ENCODE results near the gene CHRNB1. TPM values are rescaled to one million over a fixed set of nuclear protein-coding genes. Genes with fewer than 3 reads are reported as not detected.

Gene CHRNB1, protein sequence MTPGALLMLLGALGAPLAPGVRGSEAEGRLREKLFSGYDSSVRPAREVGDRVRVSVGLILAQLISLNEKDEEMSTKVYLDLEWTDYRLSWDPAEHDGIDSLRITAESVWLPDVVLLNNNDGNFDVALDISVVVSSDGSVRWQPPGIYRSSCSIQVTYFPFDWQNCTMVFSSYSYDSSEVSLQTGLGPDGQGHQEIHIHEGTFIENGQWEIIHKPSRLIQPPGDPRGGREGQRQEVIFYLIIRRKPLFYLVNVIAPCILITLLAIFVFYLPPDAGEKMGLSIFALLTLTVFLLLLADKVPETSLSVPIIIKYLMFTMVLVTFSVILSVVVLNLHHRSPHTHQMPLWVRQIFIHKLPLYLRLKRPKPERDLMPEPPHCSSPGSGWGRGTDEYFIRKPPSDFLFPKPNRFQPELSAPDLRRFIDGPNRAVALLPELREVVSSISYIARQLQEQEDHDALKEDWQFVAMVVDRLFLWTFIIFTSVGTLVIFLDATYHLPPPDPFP
- total RNA-seq = 9.9 and 12.0 TPM in 2 replicates

DNA sequence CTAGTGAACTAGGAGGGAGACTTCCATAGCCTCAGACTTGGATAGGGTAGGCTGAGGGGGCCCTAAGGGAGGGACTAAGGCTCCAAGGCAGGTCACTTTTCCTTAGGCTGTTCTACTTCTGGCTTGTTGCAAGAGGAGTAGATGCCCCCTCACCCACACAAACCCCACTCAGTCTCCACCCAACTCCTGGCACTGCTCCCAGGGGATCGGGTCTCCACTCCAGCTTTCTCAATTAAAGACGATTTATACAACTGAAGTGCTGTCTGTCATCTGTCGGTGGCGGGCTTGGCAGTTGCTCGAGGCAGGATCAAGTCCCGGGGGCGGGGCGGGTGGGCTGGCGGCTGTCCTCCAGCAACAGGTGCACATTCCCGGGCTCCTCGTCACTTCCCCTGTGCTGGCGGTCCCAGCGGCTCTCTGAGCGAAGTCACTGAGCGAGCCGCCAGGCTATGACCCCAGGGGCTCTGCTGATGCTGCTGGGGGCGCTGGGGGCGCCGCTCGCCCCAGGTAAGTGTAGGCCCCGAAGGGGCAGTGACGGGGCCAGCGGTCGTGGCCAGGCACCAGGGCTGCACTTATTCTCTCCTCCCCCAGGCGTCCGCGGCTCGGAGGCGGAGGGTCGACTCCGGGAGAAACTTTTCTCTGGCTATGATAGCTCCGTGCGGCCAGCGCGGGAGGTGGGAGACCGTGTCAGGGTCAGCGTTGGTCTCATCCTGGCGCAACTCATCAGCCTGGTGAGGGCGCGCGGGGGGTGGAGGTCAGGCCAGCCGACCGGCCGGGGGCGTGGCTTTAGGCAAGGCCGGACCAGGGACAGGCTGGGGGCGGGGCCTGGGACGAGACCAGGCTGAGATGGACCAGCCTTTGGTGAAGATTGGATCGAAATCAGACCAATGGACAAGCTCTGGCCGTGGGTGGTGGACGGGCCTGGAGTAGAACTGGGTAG lies at the start of gene CHRNB1:
CHRNB1 (plus strand) TSS at position 380 of the 937 bp plus-strand sequence; CDS start at position 447, 67 bp downstream.

DNA sequence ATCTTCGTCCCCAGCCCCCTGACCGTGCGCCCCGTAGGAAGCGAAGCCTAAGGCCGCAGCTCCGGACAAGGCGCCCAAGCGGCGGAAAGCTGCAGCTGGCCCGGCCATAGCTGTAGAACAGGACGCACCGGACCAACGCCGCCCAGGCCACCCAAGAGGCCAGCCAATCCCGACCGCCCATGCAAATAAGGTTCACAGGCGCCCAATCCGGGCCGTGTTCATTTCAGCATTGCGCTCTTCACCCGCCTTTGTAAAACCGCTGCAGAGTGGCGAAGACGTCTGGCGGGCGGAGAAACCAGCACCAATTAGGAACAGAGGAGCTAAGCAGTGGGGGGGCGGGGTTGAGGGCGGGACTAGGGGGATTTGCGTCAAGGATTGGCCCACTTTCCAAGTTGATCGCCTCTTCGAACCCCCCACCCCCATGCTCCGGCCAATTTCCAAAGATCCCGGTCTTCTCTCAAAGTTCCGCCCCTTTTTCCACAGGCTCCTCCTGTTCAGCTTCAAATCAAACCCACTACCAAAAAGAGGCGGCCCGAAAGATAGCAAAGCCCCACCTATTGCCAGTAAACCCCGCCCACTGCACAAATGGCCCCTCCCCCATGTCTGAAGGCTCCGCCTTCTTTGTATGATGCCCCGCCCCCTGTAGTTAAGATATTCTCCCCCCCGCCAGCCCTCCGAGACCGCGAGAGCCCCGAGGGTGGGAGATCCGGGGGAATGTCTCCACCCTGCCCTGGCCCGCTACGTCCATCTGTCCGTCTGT lies 40.7 kb upstream of the CHRNB1 start, which contains the start of gene TMEM256:
TMEM256 (minus strand) TSS at position 121 of the 760 bp plus-strand sequence; CDS start at position 108, 13 bp downstream.

DNA sequence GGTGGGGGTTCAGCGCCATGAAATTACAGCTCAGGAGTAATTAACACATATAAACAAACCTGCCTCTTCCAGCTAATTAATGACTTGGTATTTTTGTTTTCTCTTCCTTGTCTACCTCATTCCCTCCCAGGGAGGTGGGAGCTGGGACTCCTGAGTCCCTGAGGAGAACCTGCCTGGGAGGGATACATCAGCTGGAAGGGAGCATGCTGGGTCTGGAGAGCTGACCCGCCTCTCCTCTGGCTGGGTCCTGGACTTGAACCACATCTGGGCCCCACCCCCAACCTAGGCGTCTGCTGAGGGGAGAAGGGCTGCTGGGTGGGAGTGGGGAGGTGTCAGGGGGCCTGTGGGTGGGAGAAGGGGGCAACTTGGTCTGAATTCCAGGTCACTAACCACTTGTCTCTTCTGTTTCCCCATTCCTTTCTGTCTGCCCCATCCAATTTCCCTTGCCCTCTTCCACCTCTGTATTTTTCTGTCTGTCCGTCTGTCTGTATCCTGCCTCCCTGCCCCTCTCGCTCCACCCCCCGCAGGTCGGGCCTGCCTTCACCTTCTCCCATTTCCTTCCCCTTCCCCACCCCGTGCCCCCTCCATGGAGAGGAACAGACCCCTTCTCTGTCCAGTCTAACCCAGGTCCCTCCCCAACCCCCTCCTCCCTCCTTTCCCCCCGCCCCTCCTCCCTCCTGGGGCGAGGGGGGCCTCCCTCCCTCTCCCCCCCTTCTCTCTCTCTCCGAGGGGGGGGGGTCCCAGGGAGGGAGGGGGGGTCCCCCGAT lies 37.2 kb upstream of the CHRNB1 start, which contains the start of gene NLGN2:
NLGN2 (plus strand) TSS at position 361 of the 767 bp plus-strand sequence. CDS start 411 bp downstream, outside the sequence.

DNA sequence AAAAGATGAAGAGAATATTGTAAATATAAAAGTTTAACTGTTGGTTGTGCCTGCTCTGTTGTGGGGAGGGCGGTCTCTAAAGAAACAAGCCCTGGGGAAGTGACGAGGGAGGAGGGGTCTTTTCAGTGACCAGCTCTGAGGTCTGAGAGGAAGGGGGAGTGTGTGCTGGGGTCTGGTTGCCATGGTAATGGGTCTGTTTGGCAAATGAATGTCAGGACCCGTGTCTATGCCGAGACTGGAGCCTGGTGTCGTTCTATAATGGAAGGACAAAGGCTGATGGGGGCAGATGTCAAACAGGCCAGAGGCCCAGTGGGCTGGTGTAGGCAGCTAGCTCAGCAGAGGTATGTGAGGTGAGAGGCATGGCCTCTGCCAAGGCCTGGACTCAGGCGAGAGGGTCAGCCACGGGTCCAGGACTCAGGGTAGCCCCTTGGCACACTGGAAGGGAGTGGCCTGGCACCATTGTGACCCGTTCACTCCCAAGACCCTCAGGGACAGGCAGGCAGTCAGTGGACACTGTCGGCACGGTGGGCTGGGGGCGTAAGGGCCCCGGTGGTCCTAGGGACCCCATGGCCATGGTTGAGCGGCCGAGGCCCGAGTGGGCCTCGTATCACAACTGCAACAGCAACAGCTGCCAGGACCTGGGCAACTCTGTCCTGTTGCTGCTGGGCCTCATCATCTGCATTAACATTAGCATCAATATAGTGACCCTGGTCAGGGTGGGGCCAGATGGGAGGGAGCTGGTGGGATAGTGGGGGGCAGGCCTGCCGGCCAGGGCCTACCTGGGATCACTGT lies 24.8 kb upstream of the CHRNB1 start, which contains the start of gene SPEM1:
SPEM1 (plus strand) TSS at position 506 of the 792 bp plus-strand sequence; CDS start at position 567, 61 bp downstream.

DNA sequence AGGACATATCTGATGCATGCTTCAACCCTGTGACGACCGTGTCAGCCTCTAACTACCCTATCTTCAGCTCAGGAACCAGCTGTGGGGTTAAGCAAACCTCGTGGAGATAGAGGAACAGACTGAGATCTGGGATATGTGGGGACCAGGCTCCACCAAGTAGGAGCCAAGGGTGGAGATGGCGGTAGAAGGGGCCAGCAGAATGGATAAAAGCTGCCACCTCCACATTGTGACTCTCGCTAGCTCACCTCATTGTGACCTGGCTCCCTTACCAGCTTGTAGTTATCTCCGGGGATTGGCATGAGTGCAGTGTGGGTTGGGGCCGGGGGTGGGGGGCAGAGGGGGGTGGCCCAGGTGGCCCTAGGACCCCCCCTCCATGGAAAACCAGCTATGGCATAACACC lies 19.5 kb upstream of the CHRNB1 start, which contains the start of gene SPEM2:
SPEM2 (plus strand) TSS at position 301 of the 400 bp plus-strand sequence; CDS start at position 374, 73 bp downstream.

DNA sequence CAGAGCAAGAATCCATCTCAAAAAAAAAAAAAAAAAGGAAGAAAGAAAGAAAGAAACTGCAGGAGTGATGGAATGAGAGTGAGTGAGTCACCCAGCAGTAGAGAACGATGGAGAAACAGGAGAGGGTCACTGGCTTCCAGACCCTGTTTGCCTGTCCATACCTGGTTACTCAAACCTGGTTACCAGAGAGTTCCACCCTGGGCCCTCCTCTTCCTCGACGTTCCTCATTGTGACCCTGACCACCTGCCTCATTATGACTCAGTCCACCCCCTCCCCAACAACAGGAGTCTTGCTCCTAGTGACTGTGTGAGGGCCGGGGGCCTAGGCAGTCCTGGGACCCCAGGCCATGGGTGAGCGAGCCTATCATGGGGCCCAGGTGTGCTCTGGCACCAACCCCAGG lies 16.3 kb upstream of the CHRNB1 start, which contains the start of gene SPEM3:
SPEM3 (plus strand) TSS at position 301 of the 400 bp plus-strand sequence; CDS start at position 347, 46 bp downstream.

DNA sequence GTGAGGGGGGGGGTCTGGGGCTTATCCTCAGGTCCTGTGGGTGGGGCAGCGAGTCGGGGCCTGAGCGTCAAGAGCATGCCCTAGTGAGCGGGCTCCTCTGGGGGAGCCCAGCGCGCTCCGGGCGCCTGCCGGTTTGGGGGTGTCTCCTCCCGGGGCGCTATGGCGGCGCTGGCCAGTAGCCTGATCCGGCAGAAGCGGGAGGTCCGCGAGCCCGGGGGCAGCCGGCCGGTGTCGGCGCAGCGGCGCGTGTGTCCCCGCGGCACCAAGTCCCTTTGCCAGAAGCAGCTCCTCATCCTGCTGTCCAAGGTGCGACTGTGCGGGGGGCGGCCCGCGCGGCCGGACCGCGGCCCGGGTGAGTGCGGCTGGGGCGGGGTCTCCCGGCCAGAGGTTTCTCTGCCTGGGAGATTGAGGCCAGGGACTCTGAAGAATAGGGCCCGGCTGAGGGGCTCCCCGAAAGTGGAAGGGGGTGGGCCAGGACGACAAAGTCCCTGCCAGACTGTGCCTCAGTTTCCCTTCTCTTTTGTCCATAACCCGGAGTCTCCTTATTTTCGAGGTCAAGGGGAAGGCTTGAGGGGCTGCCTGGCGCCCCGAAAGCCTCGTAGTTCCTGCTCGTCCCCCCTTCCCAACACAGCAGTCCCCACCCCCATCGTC lies 5.3 kb upstream of the CHRNB1 start, which contains the start of gene FGF11:
FGF11 (plus strand) TSS at position 51 of the 651 bp plus-strand sequence; CDS start at position 160, 109 bp downstream.

DNA sequence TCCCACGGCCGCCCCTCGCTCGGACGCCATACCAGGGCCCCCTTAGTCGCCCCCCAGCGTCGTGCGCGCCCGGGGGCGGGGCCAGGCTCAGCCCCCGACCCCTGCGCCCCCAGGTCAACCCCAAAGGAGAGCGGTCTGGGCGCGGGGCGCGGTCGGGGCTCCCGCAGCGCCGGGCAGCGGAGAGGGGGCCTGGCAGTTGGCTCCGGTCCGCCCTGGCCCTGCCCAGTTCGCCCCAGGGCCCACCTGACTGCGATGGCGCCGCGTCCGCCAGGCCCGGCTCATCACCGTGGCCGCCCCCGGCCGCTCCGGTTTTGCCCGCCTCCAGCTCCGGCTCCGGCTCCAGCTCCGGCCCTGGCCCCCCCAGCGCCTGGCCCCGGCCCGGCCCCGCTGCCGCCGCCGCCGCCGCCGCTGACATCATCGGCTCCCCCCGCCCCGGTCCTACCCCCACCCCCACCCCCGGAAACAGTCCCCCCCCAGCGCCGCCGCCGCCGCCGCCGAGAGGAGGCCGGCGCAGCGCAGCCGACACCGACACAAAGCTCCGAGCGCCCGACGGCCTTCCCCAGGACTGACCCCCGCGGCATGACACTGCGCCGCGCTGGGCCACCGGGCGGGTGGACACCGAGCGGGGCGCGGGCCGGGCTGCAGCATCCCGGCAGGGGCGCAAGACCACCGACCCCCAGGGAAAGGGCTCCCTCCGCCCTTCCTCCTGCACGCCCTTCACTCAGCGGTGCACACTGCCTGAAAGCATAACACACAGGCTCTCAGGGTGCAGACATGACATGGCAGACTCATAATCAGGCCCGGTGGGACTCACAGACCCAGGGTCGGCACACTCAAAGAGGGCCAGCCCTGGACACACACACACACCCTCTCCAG lies 34.6 kb downstream of the CHRNB1 start, which contains the start of gene ZBTB4:
ZBTB4 (minus strand) TSS at position 419 of the 876 bp plus-strand sequence. CDS start 12,830 bp downstream, outside the sequence.

DNA sequence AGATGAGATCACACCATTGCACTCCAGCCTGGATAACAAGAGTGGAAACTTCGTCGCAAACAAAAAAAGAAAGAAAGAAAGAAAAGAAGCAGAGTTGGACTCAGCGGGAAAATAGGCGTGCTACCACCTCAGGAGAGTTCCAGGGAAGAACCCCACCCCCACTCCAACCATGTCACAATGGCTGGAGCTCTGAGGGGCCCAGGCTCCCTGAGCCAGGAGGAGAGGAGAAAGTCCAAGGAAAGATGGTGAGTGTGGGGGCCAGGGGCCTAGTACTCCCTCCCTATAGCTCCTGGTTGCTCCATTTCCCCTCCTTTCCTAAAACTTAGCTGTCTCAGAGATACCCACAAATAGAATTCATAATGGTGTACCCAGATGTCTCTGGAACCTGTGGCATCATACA lies 36.4 kb downstream of the CHRNB1 start, which contains the start of gene SLC35G6:
SLC35G6 (plus strand) TSS at position 172 of the 400 bp plus-strand sequence; CDS start at position 243, 71 bp downstream.

DNA sequence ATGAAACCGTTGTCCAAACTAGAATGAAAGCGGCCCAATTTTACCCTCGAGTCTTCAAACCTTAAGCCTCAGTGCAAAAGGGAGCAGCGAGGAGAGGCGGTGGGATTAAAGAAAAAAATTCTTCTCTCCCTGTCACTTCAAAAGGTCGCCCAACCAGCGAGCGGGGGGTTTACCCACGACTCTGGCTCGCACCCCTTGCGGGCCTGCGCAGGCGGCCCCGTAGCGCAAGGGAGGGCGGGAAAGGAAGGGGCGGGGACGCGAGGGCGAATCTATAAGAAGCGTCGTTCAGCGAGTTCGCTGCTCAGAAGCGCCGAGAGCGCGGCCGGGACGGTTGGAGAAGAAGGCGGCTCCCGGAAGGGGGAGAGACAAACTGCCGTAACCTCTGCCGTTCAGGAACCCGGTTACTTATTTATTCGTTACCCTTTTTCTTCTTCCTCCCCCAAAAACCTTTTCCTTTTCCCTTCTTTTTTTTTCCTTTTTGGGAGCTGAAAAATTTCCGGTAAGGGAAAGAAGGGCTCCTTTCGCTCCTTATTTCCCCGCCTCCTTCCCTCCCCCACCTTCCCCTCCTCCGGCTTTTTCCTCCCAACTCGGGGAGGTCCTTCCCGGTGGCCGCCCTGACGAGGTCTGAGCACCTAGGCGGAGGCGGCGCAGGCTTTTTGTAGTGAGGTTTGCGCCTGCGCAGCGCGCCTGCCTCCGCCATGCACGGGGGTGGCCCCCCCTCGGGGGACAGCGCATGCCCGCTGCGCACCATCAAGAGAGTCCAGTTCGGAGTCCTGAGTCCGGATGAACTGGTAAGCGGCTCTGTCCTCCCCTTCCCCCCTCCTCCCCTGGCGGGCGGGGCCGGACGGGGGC lies 39.4 kb downstream of the CHRNB1 start, which contains the start of gene POLR2A:
POLR2A (plus strand) TSS at position 300 of the 852 bp plus-strand sequence.

Other genes starting within 250 kb of the CHRNB1 start
- gene DLG4, start 225.2 kb upstream of the CHRNB1 start, total RNA-seq = 7.0 and 7.2 TPM in 2 replicates
- gene ACADVL, start 225.1 kb upstream of the CHRNB1 start, total RNA-seq = 194 and 227 TPM in 2 replicates
- 28.4 and 28.5 TPM in 2 replicates for gene DVL2, start 210.5 kb upstream of the CHRNB1 start, total RNA-seq
- 38.6 and 39.7 TPM in 2 replicates for gene PHF23, start 205.6 kb upstream of the CHRNB1 start, total RNA-seq
- 131 and 147 TPM in 2 replicates for gene GABARAP, start 202.6 kb upstream of the CHRNB1 start, total RNA-seq
- 23.2 and 25.1 TPM in 2 replicates for gene CTDNEP1, start 193.3 kb upstream of the CHRNB1 start, total RNA-seq
- 31.9 and 36.9 TPM in 2 replicates for gene ELP5, start 192.8 kb upstream of the CHRNB1 start, total RNA-seq
- 0.76 and 1.5 TPM in 2 replicates for gene CLDN7, start 182.6 kb upstream of the CHRNB1 start, total RNA-seq
- gene SLC2A4, start 163.3 kb upstream of the CHRNB1 start, total RNA-seq = 0.69 and 1.6 TPM in 2 replicates
- under 0.01 and 0.33 TPM in 2 replicates for gene YBX2, start 150.4 kb upstream of the CHRNB1 start, total RNA-seq
- 422 and 483 TPM in 2 replicates for gene EIF5A, start 137.4 kb upstream of the CHRNB1 start, total RNA-seq
- 25.7 and 28.0 TPM in 2 replicates for gene GPS2, start 129.7 kb upstream of the CHRNB1 start, total RNA-seq
- 9.8 and 13.7 TPM in 2 replicates for gene NEURL4, start 115.7 kb upstream of the CHRNB1 start, total RNA-seq
- 0.43 TPM in 1 of 2 replicates, not detected in the other for gene ACAP1, start 108.5 kb upstream of the CHRNB1 start, total RNA-seq
- 2.1 and 2.8 TPM in 2 replicates for gene KCTD11, start 92.9 kb upstream of the CHRNB1 start, total RNA-seq
- gene TMEM95, start 89.9 kb upstream of the CHRNB1 start, total RNA-seq = not detected in 2 replicates
- 1.3 and 2.3 TPM in 2 replicates for gene TNK1, start 64.0 kb upstream of the CHRNB1 start, total RNA-seq
- gene PLSCR3, start 50.5 kb upstream of the CHRNB1 start, total RNA-seq = 15.1 and 15.6 TPM in 2 replicates
- gene TMEM256, start 41.0 kb upstream of the CHRNB1 start, total RNA-seq = 144 and 158 TPM in 2 replicates
- gene NLGN2, start 37.2 kb upstream of the CHRNB1 start, total RNA-seq = 1.2 and 1.3 TPM in 2 replicates
- gene SPEM1, start 24.7 kb upstream of the CHRNB1 start, total RNA-seq = not detected in 2 replicates
- gene SPEM2, start 19.4 kb upstream of the CHRNB1 start, total RNA-seq = not detected in 2 replicates
- not detected in 2 replicates for gene SPEM3, start 16.2 kb upstream of the CHRNB1 start, total RNA-seq
- gene TMEM102, start 9.6 kb upstream of the CHRNB1 start, total RNA-seq = 7.6 and 9.8 TPM in 2 replicates
- 0.17 and 0.22 TPM in 2 replicates for gene FGF11, start 5.5 kb upstream of the CHRNB1 start, total RNA-seq
- 8.9 and 9.1 TPM in 2 replicates for gene ZBTB4, start 34.6 kb downstream of the CHRNB1 start, total RNA-seq
- gene SLC35G6, start 36.4 kb downstream of the CHRNB1 start, total RNA-seq = not detected in 2 replicates
- 68.2 and 79.4 TPM in 2 replicates for gene POLR2A, start 39.3 kb downstream of the CHRNB1 start, total RNA-seq
- gene TNFSF12, start 104.0 kb downstream of the CHRNB1 start, total RNA-seq = 6.3 and 9.1 TPM in 2 replicates
- 0.22 and 0.34 TPM in 2 replicates for gene TNFSF13, start 113.7 kb downstream of the CHRNB1 start, total RNA-seq
- 58.6 and 71.4 TPM in 2 replicates for gene SENP3, start 116.9 kb downstream of the CHRNB1 start, total RNA-seq
- gene CD68, start 134.6 kb downstream of the CHRNB1 start, total RNA-seq = 0.52 and 0.87 TPM in 2 replicates
- gene MPDU1, start 138.8 kb downstream of the CHRNB1 start, total RNA-seq = 63.9 and 69.2 TPM in 2 replicates
- under 0.01 and 0.11 TPM in 2 replicates for gene SOX15, start 145.0 kb downstream of the CHRNB1 start, total RNA-seq
- 30.0 and 33.2 TPM in 2 replicates for gene FXR2, start 169.8 kb downstream of the CHRNB1 start, total RNA-seq
- 37.1 and 38.2 TPM in 2 replicates for gene SAT2, start 182.8 kb downstream of the CHRNB1 start, total RNA-seq
- 0.11 and 0.26 TPM in 2 replicates for gene SHBG, start 185.1 kb downstream of the CHRNB1 start, total RNA-seq
- not detected in 2 replicates for gene ATP1B2, start 205.9 kb downstream of the CHRNB1 start, total RNA-seq
- 26.0 and 36.7 TPM in 2 replicates for gene TP53, start 242.4 kb downstream of the CHRNB1 start, total RNA-seq
- gene WRAP53, start 243.4 kb downstream of the CHRNB1 start, total RNA-seq = 4.6 and 4.7 TPM in 2 replicates